ENCODE results near the gene FUT8.

DNA sequence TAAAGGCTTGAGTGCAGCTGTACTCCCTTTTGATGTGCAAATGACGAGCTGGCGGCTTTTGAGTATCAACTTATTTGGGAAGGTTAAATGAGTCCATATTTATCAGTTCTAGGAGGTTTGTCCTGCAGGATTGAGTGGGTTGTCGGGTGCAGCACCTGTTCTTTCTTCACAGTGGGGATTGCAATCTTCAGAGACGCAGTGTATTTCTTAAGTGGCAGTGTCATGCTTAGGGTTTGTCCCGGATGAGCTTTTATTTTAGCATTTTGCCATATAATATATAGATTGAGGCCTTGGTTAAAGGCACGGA lies 1.2 kb downstream of the FUT8 start:
- no peak for TF ChIP-seq EZH2phosphoT487 (IDR thresholded peaks at IDR 0.05; ENCODE audit: low read depth, severe bottlenecking, unreplicated experiment)
- TF ChIP-seq, protein P1, sequence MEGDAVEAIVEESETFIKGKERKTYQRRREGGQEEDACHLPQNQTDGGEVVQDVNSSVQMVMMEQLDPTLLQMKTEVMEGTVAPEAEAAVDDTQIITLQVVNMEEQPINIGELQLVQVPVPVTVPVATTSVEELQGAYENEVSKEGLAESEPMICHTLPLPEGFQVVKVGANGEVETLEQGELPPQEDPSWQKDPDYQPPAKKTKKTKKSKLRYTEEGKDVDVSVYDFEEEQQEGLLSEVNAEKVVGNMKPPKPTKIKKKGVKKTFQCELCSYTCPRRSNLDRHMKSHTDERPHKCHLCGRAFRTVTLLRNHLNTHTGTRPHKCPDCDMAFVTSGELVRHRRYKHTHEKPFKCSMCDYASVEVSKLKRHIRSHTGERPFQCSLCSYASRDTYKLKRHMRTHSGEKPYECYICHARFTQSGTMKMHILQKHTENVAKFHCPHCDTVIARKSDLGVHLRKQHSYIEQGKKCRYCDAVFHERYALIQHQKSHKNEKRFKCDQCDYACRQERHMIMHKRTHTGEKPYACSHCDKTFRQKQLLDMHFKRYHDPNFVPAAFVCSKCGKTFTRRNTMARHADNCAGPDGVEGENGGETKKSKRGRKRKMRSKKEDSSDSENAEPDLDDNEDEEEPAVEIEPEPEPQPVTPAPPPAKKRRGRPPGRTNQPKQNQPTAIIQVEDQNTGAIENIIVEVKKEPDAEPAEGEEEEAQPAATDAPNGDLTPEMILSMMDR (IDR thresholded peaks at IDR 0.05; ENCODE audit: poor library complexity), result no peak

Measured in hepatocyte (in vitro differentiated cells).